GM21529 (cell line): ENCODE results near the gene FAAP24.
"Not testable (repeated sequence)": the region's sequence is repeated elsewhere in the genome, so short reads cannot be mapped to it uniquely, and the experiment has no call there.

Experiments used
- ATAC-seq: cut with Tn5 transposase; IDR thresholded peaks from one replicate; pipeline ENCODE4 v1.9.1; 2021; ENCODE audit not compliant: unreplicated experiment

FAAP24 gene

DNA sequence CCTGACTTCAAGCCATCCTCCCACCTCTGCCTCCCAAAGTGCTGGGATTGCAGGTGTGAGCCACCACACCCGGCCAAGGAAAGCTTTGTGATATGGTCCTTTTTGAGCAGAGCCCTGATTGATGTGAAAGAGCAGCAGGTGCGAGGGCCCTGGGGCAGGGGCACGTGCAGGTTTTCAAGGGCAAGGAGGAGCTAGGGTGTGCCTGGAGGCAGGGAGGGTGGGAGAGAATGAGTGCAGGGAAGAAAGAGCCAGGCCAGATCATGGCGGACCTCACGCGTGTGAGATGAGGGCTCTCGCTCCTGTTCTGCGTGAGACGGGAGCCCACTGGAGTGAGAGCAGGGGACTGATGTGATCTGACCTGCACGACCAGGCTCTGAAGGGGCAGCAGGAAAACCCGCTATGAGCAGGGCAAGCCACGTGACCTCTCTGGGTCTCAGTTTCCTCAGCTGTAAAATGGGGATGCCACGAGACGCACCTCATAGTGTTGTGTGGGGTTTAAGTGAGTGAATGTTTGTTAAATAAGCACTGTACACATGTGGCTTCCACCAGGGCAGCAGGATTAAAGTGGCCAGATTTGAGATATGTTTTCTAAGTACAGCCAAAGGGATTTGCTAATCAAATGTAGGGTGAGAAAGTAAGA, 25.8 kb downstream of the FAAP24 start:
- no peak for ATAC-seq

DNA sequence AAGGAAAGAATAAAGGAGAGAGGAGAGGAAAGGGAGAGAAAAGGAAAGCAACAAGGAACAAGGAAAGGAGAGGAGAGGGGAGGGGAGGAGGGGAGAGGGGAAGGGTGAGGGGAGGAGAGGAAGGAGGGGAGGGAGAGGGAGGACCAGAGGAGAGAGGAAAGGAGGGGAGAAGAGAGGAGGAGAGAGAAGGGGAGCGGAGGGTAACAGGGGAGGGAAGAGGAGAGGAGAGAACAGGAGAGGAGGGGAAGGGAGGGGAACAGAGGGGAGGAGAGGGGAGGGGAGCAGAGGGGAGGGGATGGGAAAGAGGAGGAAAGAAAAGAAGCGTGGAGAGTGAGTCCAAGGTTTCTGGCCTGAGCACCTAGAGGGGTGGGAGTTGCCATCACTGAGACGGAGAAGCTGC, 26.7 kb downstream of the FAAP24 start:
- ATAC-seq, result no peak

DNA sequence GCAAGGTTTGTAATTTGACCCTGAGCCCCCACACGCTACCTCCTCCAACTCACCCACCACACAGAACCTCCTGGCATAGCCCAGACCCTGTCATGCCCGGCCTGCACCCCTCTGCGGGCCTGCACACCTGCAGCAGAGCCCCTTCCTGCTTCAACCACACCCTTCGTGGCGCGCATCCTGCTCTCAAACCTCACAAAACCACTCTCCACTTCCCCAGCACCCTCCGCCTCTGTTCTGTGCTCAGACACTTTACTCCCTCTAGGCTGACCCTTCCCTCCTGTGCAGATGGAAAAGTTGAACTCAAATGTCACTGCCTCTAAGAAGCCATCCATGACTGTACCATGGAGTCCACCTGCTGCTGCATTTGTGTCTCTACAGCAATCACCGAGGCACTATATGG, 28.5 kb downstream of the FAAP24 start:
- ATAC-seq, result no peak

DNA sequence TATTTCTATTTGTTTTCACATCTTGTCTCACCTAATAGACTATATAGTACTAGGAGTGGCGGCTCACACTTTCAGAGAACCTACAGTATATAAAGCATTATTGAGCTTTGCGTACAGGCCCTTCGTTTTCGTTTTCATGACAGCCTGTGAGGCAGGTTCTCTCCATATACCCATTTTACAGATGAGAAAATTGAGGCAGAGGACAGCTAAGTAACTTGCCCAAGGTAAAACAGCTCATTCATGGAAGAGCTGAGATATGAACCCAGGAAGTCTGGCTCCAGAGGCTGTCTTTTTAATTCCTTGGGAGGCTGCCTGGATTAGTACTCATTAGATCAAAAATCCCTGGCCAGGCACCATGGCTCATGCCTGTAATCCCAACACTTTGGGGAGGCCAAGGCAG, 28.9 kb downstream of the FAAP24 start:
- ATAC-seq, result no peak

DNA sequence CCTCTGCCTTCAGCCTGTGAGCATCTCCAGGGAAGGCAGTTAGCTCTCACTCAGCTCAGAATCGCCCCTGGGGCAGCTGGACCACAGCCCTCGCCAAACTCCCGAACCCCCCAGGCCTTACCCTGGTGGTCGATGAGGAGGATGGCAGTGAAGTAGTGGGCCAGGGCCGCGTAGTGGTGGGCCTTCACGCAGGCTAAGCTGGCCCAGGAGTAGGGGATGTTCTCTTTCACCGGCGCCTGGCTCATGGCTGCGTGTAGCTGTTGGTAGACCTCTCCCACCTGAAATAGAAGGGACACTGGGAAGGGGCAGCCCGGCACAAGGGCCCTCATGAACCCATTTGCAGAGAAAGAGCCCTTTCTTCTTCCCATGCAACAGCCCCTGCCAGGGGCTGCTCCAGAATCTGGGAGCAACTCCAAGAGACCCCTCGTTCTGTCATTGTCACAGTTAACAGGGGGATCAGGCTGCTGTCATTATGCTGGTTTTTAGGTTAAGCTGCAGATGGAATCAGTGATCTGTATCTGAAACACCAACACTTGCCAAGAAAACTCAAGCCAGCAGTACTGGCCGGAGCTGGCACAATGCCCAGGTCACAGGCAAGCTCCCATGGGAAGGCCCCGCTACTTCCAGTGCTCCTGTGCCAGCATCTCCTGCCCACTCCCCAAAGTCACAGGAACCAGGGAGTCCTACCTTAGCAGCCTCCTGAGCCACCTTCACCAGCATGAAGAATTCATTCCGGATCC, 30.3 kb downstream of the FAAP24 start:
- ATAC-seq, result not testable (repeated sequence)

DNA sequence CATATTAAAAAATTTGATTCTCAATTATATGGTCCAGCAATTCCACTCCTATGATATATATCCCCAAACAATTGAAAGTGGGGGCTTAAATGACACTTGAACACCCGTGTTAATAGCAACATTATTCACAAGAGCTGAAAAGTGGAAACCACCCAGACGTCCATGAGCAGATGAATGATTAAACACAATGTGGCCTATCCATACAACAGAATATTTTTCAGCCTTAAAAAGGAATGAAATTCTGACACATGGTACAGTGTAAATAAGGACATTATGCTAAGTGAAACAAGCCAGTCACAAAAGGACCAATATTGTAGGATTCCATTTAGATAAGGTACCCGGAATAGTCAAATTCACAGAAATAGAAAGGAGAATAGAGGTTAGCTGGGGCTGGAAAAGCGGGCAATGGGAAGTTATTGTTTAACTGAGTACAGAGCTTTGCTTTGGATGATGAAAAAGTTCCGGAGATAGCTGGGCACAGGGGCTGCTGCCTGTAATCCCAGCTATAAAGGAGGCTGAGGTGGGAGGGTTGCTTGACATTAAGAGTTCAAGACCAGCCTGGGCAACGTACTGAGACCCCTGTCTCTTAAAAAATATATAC, 31.5 kb downstream of the FAAP24 start:
- not testable (repeated sequence) for ATAC-seq

DNA sequence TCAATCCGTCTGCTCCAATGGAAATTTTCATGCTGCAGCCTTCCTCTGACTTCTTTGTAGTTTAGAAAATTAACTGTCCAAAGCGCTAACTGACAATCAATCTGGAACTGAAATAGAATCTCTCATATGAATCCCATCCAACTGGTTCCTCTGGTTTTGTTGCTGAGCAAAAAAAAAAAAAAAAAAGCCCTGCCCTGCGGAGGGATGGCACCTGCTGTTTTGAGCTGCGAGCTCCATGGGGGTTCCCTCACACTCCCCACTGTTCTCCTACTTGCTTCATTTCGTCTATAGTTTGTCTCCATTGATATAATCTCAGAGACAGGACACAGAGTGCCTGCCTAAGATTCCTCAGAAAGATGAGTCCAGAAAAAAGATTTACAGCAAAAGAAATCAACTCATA, 33.4 kb downstream of the FAAP24 start:
- no peak for ATAC-seq

DNA sequence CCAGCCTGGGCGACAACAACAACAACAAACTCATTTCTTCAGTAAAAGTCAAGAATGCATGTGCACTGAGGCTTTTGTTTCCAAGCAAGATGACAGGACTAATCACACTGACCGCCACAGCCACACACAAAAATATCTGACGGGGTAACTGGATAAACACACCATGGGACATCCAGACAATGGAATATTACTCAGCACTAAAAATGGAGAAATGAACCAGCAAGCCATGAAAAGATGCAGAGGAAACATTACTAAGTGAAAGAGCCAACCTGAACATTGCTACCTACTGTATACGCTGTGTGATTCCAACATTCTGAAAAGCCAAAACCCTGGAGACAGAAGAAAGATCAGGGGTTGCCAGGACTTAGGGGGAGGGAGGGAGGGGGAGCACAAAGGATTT, 36.7 kb downstream of the FAAP24 start:
- no peak for ATAC-seq

DNA sequence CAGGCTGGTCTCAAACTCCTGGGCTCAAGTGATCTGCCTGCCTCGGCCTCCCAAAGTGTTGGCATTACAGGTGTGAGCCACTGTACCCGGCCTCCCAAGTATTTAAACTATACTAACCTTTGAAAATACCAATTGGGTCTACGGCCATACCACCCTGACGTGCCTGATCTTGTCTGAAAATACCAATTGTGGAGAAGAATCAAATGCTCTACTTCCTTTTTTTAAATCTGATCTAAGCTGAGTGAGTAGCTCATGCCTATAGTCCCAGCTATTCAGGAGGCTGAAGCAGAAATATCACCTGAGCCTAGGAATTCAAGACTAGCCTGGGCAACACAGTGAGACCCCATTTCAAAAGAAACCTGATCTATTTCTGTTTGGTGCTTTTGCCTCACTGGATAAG, 38.8 kb downstream of the FAAP24 start:
- not testable (repeated sequence) for ATAC-seq

DNA sequence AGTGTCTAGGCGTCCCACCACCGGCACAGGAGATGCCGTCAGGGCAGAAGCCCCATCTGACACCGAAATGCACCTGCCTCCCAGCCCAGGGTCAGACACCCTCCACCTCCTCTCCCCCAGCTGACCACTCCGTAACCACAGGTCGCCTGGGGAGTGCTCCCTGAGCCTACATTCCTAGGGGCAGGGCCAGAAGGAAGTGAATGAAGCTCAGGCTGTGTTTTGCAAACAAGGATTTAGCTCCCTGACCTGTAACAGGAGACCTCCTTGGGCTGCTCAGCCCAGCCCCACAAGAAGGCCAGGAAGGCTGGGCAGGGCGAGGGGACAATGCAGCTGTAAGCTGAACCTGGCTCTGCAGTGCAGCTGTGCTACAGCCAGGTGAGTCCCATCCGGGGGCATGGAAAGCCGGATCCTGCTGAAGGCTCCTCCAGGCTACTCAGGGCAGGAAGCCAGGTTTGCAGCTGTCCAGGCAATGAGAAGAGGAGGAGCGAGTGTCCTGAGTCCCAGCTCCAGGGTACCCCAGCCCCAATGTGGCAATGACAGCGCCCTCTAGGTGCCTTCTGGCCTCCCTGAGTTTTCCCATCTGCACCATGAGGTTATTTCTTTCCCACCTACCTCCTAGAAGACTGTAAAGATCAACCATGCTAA, 50.6 kb downstream of the FAAP24 start:
- no peak for ATAC-seq

DNA sequence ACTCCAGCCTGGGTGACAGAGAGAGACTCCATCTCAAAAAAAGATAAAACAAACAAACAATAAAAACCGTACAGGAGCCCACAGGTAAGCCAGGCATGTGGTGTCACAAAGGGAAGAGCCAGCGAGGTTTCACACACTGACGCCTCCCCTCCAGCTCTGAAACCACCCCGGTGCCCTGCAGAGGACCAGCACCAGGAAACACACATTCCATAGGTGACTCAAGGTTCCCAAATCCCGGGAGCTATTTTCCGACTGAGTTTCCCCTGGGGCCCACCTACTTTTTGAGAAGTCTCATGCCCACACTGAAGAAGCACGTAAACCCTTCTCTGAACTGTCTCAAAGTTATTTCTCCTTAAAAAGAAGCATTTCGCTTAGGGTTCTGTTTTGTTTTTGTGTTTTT, 52.4 kb downstream of the FAAP24 start:
- ATAC-seq, result no peak

DNA sequence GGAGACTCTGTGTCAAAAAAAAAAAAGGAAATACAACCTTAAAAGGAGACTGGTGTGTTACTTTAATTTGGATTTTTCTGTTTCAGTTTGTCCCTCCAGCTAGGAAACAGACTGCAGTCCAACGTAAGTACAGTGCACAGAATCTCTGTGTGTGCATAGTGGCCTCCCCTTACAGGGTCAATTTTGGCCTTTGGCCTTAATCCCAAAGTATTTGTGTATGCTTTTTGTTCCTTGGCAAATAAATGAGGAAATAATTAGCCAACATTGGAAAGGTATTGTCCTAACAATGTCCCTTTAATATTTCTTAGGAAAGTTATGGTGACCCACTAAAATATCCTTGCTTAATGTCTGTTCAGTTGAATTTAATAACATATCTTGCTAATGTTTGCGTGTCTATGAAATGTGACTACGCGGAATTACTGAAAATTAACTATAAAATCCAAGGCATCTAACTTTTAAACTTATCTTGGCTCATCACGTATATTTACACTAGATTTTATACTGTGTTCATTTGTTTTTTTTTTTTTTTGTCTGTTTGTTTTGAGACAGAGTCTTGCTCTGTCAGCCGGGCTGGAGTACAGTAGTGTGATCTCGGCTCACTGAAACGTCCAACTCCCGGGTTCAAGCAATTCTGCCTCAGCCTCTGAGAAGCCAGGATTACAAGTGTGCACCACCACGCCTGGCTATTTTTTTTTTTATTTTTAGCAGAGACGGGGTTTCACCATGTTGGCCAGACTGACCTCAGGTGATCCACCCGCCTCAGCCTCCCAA, 53.6 kb downstream of the FAAP24 start:
- not testable (repeated sequence) for ATAC-seq

DNA sequence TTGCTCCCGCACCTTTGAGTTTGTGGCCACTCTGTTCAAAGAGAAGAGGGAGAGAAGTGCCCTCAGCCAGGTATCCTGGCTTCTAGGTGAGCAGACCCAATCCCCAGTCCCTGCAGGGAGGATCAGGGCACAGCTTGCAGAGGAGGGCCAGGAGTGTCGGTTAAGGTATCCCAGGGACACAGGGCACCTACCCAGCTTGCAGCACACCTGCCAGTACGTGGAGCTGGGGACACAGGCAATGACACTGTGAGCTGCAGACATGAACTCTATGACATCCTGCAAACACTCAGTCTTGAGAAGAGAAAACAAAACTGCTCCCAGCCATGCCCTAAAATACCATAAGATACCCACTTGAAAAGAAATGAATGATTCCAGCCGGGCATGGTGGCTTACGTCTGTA, 54.6 kb downstream of the FAAP24 start:
- not testable (repeated sequence) for ATAC-seq
